Measurements from ENCODE around the gene ZNF341.
"Not testable (repeated sequence)": the region's sequence is repeated elsewhere in the genome, so short reads cannot be mapped to it uniquely, and the experiment has no call there.

The ZNF341 gene

GRCh38 chr20:33772439-33772838 is 40.6 kb downstream of the ZNF341 start:
- no peak for DNase-seq

- no peak for DNase-seq
Measured at GRCh38 chr20:33773412-33774089, 41.8 kb downstream of the ZNF341 start.

- DNase-seq: no peak
Measured at GRCh38 chr20:33777816-33778215, 46.0 kb downstream of the ZNF341 start.

- DNase-seq: no peak
Measured at GRCh38 chr20:33781133-33781532, 49.3 kb downstream of the ZNF341 start.

GRCh38 chr20:33781945-33782344 is 50.1 kb downstream of the ZNF341 start:
- DNase-seq: no peak

GRCh38 chr20:33783256-33783655 is 51.5 kb downstream of the ZNF341 start:
- no peak for DNase-seq

- DNase-seq: no peak
Measured at GRCh38 chr20:33783818-33784217, 52.0 kb downstream of the ZNF341 start.

GRCh38 chr20:33784225-33784624 is 52.4 kb downstream of the ZNF341 start:
- DNase-seq: no peak

GRCh38 chr20:33785503-33785902 is 53.7 kb downstream of the ZNF341 start:
- DNase-seq: no peak

- DNase-seq: no peak
Measured at GRCh38 chr20:33787253-33787891, 55.6 kb downstream of the ZNF341 start.

GRCh38 chr20:33788351-33789049 is 56.7 kb downstream of the ZNF341 start:
- no peak for DNase-seq

GRCh38 chr20:33789109-33789857 is 57.5 kb downstream of the ZNF341 start:
- DNase-seq: no peak

- no peak for DNase-seq
Measured at GRCh38 chr20:33789858-33790182, 58.0 kb downstream of the ZNF341 start.

- DNase-seq: no peak
Measured at GRCh38 chr20:33790566-33790965, 58.8 kb downstream of the ZNF341 start.

- DNase-seq: no peak
Measured at GRCh38 chr20:33791021-33791420, 59.2 kb downstream of the ZNF341 start.

- no peak for DNase-seq
Measured at GRCh38 chr20:33791540-33791939, 59.7 kb downstream of the ZNF341 start.

GRCh38 chr20:33791959-33792597 is 60.3 kb downstream of the ZNF341 start:
- no peak for DNase-seq

- DNase-seq: not testable (repeated sequence)
Measured at GRCh38 chr20:33792598-33792989, 60.8 kb downstream of the ZNF341 start.

- DNase-seq: no peak
Measured at GRCh38 chr20:33793011-33793931, 61.5 kb downstream of the ZNF341 start.

- DNase-seq: no peak
Measured at GRCh38 chr20:33796263-33796906, 64.6 kb downstream of the ZNF341 start.

- DNase-seq: no peak
Measured at GRCh38 chr20:33796907-33797544, 65.2 kb downstream of the ZNF341 start.
